Epithelial cell of esophagus (primary cell): ENCODE measurements around the gene ERH.
"Not testable (repeated sequence)": the region's sequence is repeated elsewhere in the genome, so short reads cannot be mapped to it uniquely, and the experiment has no call there.

ENCODE experiments used
- DNase-seq: peaks from one replicate; pipeline ENCODE4 v3.0.0; 2010; ENCODE audit warnings: low read depth
- H3K4me3 ChIP-seq: 2 replicates; pipeline ENCODE4 v1.5.1; 2011; ENCODE audit warnings: mild to moderate bottlenecking, low read length, control low read depth
- TF ChIP-seq, protein P1 (sequence below): IDR thresholded peaks from 2 replicates; pipeline ENCODE4 v1.5.1; 2011; ENCODE audit warnings: low read depth, mild to moderate bottlenecking, low read length, control low read depth, inconsistent platforms; ENCODE audit not compliant: insufficient read depth; ENCODE audit errors: missing control alignments

The ERH gene

GRCh38 chr14:69429643-69430042 lies 31.5 kb upstream of the ERH start:
- H3K4me3 ChIP-seq: no peak overlapping the region
- no peak for DNase-seq
- TF ChIP-seq, protein P1, sequence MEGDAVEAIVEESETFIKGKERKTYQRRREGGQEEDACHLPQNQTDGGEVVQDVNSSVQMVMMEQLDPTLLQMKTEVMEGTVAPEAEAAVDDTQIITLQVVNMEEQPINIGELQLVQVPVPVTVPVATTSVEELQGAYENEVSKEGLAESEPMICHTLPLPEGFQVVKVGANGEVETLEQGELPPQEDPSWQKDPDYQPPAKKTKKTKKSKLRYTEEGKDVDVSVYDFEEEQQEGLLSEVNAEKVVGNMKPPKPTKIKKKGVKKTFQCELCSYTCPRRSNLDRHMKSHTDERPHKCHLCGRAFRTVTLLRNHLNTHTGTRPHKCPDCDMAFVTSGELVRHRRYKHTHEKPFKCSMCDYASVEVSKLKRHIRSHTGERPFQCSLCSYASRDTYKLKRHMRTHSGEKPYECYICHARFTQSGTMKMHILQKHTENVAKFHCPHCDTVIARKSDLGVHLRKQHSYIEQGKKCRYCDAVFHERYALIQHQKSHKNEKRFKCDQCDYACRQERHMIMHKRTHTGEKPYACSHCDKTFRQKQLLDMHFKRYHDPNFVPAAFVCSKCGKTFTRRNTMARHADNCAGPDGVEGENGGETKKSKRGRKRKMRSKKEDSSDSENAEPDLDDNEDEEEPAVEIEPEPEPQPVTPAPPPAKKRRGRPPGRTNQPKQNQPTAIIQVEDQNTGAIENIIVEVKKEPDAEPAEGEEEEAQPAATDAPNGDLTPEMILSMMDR: no peak

GRCh38 chr14:69428289-69428998 lies 30.3 kb upstream of the ERH start:
- TF ChIP-seq, protein P1: no peak
- DNase-seq: no peak
- H3K4me3 ChIP-seq: no peak overlapping the region

DNA sequence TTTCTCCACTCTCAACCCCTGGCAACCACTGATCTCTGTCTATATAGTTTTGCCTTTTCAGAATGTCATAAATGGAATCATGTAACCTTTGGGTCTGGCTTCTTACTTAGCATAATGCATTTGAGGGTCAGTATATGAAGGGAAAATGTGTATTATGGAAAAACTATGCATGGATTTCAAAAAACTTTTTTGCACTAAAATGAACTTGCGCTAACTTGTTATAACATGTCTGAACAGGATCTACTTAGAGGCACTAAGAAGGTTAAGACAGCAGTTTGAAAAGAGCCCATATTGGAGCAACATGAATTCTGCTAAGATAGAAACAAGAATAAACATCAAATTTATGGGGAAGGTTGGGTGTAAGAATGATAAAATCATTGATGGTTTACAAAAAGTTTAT lies 29.5 kb upstream of the ERH start:
- TF ChIP-seq, protein P1: no peak
- H3K4me3 ChIP-seq: no peak overlapping the region
- DNase-seq: peak; percentile 64

DNA sequence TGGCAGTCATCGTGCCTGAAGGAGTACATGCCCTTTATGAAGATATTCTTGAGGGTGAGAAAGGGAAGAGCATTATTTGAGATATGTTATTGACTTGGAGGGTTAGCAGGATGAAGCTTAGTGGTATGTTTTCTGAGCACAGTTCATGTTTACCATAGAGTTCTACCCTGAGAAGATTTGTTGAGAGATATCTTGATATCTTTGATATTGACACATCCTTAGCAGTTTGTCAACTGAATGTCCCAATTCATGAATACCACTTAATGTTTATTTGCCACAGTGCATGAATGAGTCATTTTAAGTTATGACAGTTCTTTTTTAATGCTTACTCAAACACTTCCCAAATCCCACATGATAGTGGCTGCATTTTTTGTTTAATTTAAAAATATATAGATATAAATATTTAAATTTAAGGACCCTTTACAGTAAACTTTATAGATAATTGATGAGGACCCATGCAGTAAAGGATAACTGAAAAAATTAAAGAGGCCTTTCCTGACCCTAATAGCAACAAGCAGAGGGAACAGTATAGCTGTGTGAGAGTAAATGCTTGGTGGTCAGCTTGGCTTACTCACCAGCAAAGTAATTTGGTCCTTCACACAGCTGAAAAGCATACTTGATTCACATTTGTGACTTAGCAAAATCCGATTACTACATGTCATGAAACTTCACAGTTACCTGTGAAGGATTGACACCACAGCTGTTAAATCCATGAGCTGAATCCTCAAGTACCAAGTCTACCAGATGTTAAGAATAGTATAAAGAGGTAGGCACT lies 26.2 kb upstream of the ERH start:
- H3K4me3 ChIP-seq: no peak overlapping the region
- peak; percentile 9 for DNase-seq
- TF ChIP-seq, protein P1: no peak

DNA sequence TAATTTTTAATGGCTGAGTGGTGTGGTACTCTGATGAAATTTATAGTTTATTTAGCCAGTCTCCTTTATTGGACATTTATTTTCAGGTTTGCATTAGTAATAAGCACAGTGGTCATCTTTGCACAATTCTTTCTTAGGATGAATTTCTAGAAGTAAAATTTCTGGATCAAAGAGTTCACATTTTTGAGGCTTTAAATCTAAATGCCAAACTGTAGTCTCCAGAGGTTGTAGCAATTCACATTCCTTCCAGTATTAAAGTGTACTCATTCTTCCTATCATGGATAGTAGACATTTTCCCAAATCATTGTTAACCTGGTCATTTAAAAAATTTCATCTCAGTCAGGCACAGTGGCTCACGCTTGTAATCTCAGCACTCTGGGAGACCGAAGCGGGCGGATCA lies 25.2 kb upstream of the ERH start:
- H3K4me3 ChIP-seq: no peak overlapping the region
- no peak for DNase-seq
- TF ChIP-seq, protein P1: no peak

DNA sequence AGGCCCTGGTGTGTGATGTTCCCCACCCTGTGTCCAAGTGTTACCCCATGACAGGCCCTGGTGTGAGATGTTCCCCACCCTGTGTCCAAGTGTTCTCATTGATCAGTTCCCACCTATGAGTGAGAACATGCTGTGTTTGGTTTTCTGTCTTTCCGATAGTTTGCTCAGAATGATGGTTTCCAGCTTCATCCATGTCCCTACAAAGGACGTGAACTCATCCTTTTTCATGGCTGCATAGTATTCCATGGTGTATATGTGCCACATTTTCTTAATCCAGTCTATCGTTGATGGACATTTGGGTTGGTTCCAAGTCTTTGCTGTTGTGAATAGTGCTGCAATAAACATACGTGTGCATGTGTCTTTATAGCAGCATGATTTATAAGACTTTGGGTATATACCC lies 18.0 kb upstream of the ERH start:
- H3K4me3 ChIP-seq, DNase-seq: not testable (repeated sequence)

DNA sequence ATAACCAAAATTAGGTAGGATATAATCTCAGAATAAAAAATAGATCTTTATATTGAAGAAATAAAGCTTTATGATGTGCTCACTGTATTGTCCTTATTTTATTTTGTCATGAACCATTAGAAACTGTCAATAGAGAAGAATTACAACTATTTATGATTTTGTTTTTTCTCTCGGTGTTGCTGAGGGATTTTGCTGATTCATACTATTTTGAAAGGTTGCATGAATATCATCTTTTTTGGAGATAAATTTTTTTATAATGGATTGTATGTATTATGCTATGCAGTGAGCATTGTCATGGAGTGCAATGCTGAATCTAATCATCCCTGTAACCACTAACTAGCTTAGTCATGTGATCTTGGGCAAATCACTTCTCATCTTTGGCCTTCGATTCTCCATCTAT lies 15.4 kb upstream of the ERH start:
- TF ChIP-seq, protein P1: no peak
- no peak for DNase-seq
- H3K4me3 ChIP-seq: no peak overlapping the region
